ENCODE results near the gene MGME1. TPM values are rescaled to one million over a fixed set of nuclear protein-coding genes. Genes with fewer than 3 reads are reported as not detected.

Gene MGME1
- total RNA-seq, 1 donor: 8.3 TPM

- no peak for DNase-seq (ENCODE audit: insufficient read length, low spot score, missing footprints)
- Histone ChIP-seq H3K9me3 (ENCODE audit: low read depth, low read length) (no peaks in the 10 kb centered on the region), H3K27ac (ENCODE audit: low read depth, low read length) (no peak overlapping the region), H3K4me3 (ENCODE audit: insufficient read depth, low read length) (no peak overlapping the region), H4K20me1 (ENCODE audit: insufficient read depth, low read length) (no peaks in the 10 kb centered on the region), H3K4me1 (ENCODE audit: insufficient read depth, low read length) (peaks cover 5% of the 10 kb centered on the region), H3K36me3 (ENCODE audit: insufficient read depth, low read length) (peaks cover 9% of the 10 kb centered on the region), H3K27me3 (ENCODE audit: insufficient read depth, low read length) (no peaks in the 10 kb centered on the region), H2AFZ (ENCODE audit: low read length) (no peak overlapping the region), H3K4me2 (ENCODE audit: insufficient read depth, low read length) (no peak overlapping the region), H3K79me2 (ENCODE audit: insufficient read depth, low read length) (peaks cover 9% of the 10 kb centered on the region)
- TF ChIP-seq, protein P1, sequence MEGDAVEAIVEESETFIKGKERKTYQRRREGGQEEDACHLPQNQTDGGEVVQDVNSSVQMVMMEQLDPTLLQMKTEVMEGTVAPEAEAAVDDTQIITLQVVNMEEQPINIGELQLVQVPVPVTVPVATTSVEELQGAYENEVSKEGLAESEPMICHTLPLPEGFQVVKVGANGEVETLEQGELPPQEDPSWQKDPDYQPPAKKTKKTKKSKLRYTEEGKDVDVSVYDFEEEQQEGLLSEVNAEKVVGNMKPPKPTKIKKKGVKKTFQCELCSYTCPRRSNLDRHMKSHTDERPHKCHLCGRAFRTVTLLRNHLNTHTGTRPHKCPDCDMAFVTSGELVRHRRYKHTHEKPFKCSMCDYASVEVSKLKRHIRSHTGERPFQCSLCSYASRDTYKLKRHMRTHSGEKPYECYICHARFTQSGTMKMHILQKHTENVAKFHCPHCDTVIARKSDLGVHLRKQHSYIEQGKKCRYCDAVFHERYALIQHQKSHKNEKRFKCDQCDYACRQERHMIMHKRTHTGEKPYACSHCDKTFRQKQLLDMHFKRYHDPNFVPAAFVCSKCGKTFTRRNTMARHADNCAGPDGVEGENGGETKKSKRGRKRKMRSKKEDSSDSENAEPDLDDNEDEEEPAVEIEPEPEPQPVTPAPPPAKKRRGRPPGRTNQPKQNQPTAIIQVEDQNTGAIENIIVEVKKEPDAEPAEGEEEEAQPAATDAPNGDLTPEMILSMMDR (IDR thresholded peaks at IDR 0.05; ENCODE audit: extremely low read depth, low read depth, low read length): no peak
These were observed 19.2 kb downstream of the MGME1 start for GRCh38 chr20:17987988-17988387.

DNA sequence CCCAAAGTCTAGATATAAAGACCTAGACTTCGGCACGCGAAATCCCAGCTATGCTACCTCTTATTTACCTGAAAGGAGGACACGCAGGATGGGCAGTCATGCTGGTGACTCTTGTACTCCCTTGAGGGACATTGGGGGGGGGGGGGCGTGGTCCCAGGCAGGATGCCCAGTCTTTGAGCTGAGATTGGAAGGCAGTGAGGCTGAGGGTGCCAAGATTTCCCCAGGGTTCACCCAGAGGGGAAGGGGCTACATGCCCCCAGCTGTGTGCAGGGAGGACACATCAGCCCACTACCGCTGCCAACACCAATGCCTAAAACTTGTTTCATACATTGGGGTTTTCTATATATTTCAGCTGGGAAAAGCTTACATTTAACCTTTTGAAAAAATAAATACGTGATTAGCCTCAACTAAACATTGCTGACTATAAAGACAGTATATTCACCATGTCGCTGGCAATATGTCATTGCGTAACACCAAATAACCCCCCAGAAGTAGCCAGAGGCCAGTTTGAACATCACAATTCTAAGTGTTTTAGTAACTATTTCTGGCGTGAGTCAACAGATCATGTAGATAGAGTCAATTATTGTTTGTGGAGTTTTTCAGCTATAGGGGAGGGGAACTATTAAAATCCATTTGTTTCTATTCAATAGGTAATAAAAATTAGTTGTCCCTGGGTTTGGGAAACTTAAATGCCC, 21.6 kb downstream of the MGME1 start:
- DNase-seq (ENCODE audit: insufficient read length, low spot score, missing footprints): no peak
- Histone ChIP-seq H3K4me2 (ENCODE audit: insufficient read depth, low read length) (no peak overlapping the region), H3K27ac (ENCODE audit: low read depth, low read length) (no peak overlapping the region), H3K79me2 (ENCODE audit: insufficient read depth, low read length) (peaks cover 3% of the 10 kb centered on the region), H2AFZ (ENCODE audit: low read length) (no peak overlapping the region), H3K27me3 (ENCODE audit: insufficient read depth, low read length) (no peaks in the 10 kb centered on the region), H3K4me1 (ENCODE audit: insufficient read depth, low read length) (peaks cover 7% of the 10 kb centered on the region), H4K20me1 (ENCODE audit: insufficient read depth, low read length) (no peaks in the 10 kb centered on the region), H3K4me3 (ENCODE audit: insufficient read depth, low read length) (no peak overlapping the region), H3K9me3 (ENCODE audit: low read depth, low read length) (no peaks in the 10 kb centered on the region), H3K36me3 (ENCODE audit: insufficient read depth, low read length) (peaks cover 5% of the 10 kb centered on the region)
- TF ChIP-seq, protein P1 (IDR thresholded peaks at IDR 0.05; ENCODE audit: extremely low read depth, low read depth, low read length): no peak

DNA sequence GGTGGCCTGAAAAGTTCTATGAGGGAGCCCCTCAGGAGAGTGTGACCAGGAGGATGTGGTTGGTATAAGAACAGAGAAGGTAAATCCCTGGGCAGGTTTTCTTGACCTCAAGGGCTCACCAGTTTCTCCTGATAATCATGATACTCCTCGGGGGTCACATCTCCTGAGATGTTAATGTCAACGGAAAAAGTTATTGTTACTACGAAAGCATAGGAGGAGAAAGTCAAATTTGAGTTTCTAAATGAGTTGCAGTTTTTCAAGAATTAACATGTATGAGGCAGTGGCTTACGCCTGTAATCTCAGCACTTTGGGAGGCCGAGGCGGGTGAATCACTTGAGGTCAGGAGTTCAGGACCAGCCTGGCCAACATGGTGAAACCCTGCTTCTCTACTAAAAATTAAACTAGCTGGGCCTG, 23.4 kb downstream of the MGME1 start:
- H4K20me1 ChIP-seq (ENCODE audit: insufficient read depth, low read length): no peaks in the 10 kb centered on the region
- H3K4me2 ChIP-seq (ENCODE audit: insufficient read depth, low read length): no peak overlapping the region
- peaks cover 15% of the 10 kb centered on the region for H3K4me1 ChIP-seq (ENCODE audit: insufficient read depth, low read length)
- no peak overlapping the region for H3K4me3 ChIP-seq (ENCODE audit: insufficient read depth, low read length)
- peaks cover 5% of the 10 kb centered on the region for H3K36me3 ChIP-seq (ENCODE audit: insufficient read depth, low read length)
- no peak overlapping the region for H3K27ac ChIP-seq (ENCODE audit: low read depth, low read length)
- no peak overlapping the region for H2AFZ ChIP-seq (ENCODE audit: low read length)
- no peak for DNase-seq (ENCODE audit: insufficient read length, low spot score, missing footprints)
- TF ChIP-seq, protein P1 (IDR thresholded peaks at IDR 0.05; ENCODE audit: extremely low read depth, low read depth, low read length): no peak
- H3K9me3 ChIP-seq (ENCODE audit: low read depth, low read length): no peaks in the 10 kb centered on the region
- no peaks in the 10 kb centered on the region for H3K79me2 ChIP-seq (ENCODE audit: insufficient read depth, low read length)
- no peaks in the 10 kb centered on the region for H3K27me3 ChIP-seq (ENCODE audit: insufficient read depth, low read length)

DNA sequence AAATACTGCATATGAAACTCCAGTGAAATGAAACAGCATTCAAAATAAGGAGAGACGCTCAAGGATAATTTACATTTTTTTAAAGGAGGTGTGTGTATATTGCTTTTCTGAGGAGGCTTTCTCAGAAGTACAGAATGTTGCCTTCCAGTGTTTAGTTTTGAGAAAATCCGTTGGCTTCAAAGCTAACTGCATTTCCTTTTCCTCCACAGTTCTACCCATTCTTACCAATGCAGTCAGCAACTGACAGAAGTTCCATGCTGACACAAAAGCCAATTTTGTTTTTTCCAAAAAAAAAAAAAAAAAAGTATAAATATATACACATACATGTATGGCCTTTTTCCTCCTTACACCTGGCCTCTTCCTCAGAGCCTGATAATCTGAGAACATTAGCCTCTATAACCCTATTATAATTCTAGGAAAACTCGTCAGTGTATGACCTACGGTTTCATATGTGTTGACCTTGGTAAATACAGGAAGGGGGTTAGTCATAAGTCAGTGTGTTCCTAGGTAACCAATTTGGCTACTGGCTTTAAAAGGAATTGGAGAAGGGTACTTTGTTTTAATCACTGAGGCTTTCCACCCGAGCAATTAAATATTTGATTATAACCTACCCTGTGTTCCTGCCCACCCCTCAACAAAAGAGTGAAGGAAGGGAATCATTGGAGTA, 24.2 kb downstream of the MGME1 start:
- H3K4me2 ChIP-seq (ENCODE audit: insufficient read depth, low read length): no peak overlapping the region
- TF ChIP-seq, protein P1 (IDR thresholded peaks at IDR 0.05; ENCODE audit: extremely low read depth, low read depth, low read length): no peak
- no peaks in the 10 kb centered on the region for H3K27me3 ChIP-seq (ENCODE audit: insufficient read depth, low read length)
- H3K4me3 ChIP-seq (ENCODE audit: insufficient read depth, low read length): no peak overlapping the region
- no peaks in the 10 kb centered on the region for H4K20me1 ChIP-seq (ENCODE audit: insufficient read depth, low read length)
- no peak for DNase-seq (ENCODE audit: insufficient read length, low spot score, missing footprints)
- H3K9me3 ChIP-seq (ENCODE audit: low read depth, low read length): no peaks in the 10 kb centered on the region
- no peak overlapping the region for H2AFZ ChIP-seq (ENCODE audit: low read length)
- H3K27ac ChIP-seq (ENCODE audit: low read depth, low read length): peak overlapping the region; percentile 45
- H3K4me1 ChIP-seq (ENCODE audit: insufficient read depth, low read length): peaks cover 15% of the 10 kb centered on the region
- peaks cover 3% of the 10 kb centered on the region for H3K36me3 ChIP-seq (ENCODE audit: insufficient read depth, low read length)
- H3K79me2 ChIP-seq (ENCODE audit: insufficient read depth, low read length): no peaks in the 10 kb centered on the region
